ENCODE results near the gene FAM171A1. TPM values are rescaled to one million over a fixed set of nuclear protein-coding genes. Genes with fewer than 3 reads are reported as not detected.

FAM171A1 gene
- total RNA-seq, 1 experiment from 2014 or later, result 19.2 TPM

DNA sequence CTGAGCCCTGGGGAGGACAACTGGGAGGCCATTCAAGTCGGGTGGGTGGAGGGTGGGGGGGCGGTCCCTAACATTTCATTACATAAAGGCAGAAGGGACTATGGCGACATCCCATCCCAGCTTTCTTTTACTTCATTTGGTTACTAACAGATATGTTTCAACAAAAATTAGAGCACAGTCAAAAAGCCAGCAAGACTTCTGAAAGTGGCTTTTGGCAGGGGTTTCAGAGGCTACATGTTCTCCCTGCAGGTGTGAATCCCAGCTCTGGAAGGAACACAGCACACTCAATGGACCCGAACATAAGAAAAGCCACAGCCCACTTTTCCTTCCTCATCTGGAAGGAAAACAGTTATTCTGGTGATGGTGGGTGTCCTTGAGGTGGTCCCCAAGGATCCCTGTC, 7.1 kb downstream of the FAM171A1 start:
- intact Hi-C loops (cut with micrococcal nuclease; ENCODE audit: unreplicated experiment) (no loop called here), in situ Hi-C loops (cut with HindIII; ENCODE audit: low pct_unique_long_range_greater_than_20kb, low sequenced_read_pairs) (no loop called here)
- TF ChIP-seq TCF7L2 (IDR thresholded peaks at IDR 0.05; ENCODE audit: low read depth, low read length), result no peak
- TF ChIP-seq POLR2AphosphoS5 (IDR thresholded peaks at IDR 0.05; ENCODE audit: low read depth, low read length), result no peak
- TF ChIP-seq REST (IDR thresholded peaks at IDR 0.05; ENCODE audit: insufficient read depth in 1 of 2, low read depth in 2 of 2, low read length in 1 of 2), result no peak
- no peak for TF ChIP-seq SIN3A (IDR thresholded peaks at IDR 0.05; ENCODE audit: borderline replicate concordance, insufficient read depth, low read depth, low read length)
- TF ChIP-seq, protein P1, sequence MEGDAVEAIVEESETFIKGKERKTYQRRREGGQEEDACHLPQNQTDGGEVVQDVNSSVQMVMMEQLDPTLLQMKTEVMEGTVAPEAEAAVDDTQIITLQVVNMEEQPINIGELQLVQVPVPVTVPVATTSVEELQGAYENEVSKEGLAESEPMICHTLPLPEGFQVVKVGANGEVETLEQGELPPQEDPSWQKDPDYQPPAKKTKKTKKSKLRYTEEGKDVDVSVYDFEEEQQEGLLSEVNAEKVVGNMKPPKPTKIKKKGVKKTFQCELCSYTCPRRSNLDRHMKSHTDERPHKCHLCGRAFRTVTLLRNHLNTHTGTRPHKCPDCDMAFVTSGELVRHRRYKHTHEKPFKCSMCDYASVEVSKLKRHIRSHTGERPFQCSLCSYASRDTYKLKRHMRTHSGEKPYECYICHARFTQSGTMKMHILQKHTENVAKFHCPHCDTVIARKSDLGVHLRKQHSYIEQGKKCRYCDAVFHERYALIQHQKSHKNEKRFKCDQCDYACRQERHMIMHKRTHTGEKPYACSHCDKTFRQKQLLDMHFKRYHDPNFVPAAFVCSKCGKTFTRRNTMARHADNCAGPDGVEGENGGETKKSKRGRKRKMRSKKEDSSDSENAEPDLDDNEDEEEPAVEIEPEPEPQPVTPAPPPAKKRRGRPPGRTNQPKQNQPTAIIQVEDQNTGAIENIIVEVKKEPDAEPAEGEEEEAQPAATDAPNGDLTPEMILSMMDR (IDR thresholded peaks at IDR 0.05), result no peak
- Histone ChIP-seq H3K36me3 (ENCODE audit: control insufficient read depth, insufficient read depth, low read length) (no peaks in the 10 kb centered on the region), H3K27ac (ENCODE audit: low read length) (no peak overlapping the region), H3K9me3 (ENCODE audit: control insufficient read depth, insufficient read depth, low read depth, low read length) (no peaks in the 10 kb centered on the region), H3K4me1 (ENCODE audit: control insufficient read depth, insufficient read depth, low read length) (peaks cover 6% of the 10 kb centered on the region), H3K4me3 (ENCODE audit: low read depth in 2 of 2, low read length in 2 of 2) (no peak overlapping the region), H3K27me3 (ENCODE audit: control insufficient read depth, insufficient read depth, low read length) (no peaks in the 10 kb centered on the region)
- POLR2A ChIA-PET, result no interaction called here
- no peak for DNase-seq (ENCODE audit: low read depth, low spot score)
- CTCF ChIA-PET, result interaction anchor here (0.5 kb wide), 1 partner anchor 195 kb away, joined by 4 read pairs; no protein-coding TSS in a partner anchor
- no peak for ATAC-seq
- no TSS peak for BruUV-seq (replicated peaks)

DNA sequence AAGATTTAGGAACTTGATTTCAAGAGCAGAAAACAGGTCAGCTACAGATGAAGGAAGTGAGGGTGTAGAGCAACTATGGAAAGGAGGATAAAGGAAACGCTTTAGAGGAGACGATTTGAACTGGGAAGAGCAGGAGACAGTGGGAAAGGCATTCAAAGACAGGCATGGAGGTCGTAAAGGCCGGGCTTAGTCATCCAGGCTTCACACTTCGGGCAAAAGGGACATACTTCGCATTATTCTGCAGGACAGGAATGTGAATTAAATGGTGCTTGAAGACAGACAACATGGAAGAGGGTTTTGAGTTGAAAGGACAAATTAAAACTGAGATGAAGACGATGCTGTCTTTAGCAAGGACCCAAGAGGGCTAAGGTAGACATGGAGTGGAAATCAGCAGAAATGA, 8.1 kb downstream of the FAM171A1 start:
- ChIA-PET POLR2A (no interaction called here), CTCF (no interaction called here)
- no peaks in the 10 kb centered on the region for H3K9me3 ChIP-seq (ENCODE audit: control insufficient read depth, insufficient read depth, low read depth, low read length)

More for the DNA sequence above, 8.1 kb downstream of the FAM171A1 start:
- intact Hi-C loops (cut with micrococcal nuclease; ENCODE audit: unreplicated experiment) (no loop called here), in situ Hi-C loops (cut with HindIII; ENCODE audit: low pct_unique_long_range_greater_than_20kb, low sequenced_read_pairs) (no loop called here)
- no TSS peak for BruUV-seq (replicated peaks)
- Histone ChIP-seq H3K27ac (ENCODE audit: low read length) (no peak overlapping the region), H3K36me3 (ENCODE audit: control insufficient read depth, insufficient read depth, low read length) (no peaks in the 10 kb centered on the region), H3K4me3 (ENCODE audit: low read depth in 2 of 2, low read length in 2 of 2) (no peak overlapping the region), H3K4me1 (ENCODE audit: control insufficient read depth, insufficient read depth, low read length) (peaks cover 6% of the 10 kb centered on the region), H3K27me3 (ENCODE audit: control insufficient read depth, insufficient read depth, low read length) (no peaks in the 10 kb centered on the region)
- no peak for TF ChIP-seq REST (IDR thresholded peaks at IDR 0.05; ENCODE audit: insufficient read depth in 1 of 2, low read depth in 2 of 2, low read length in 1 of 2)
- TF ChIP-seq SIN3A (IDR thresholded peaks at IDR 0.05; ENCODE audit: borderline replicate concordance, insufficient read depth, low read depth, low read length), result no peak
- TF ChIP-seq POLR2AphosphoS5 (IDR thresholded peaks at IDR 0.05; ENCODE audit: low read depth, low read length), result no peak
- TF ChIP-seq, protein P1 (IDR thresholded peaks at IDR 0.05), result no peak
- no peak for TF ChIP-seq TCF7L2 (IDR thresholded peaks at IDR 0.05; ENCODE audit: low read depth, low read length)
- DNase-seq (ENCODE audit: low read depth, low spot score) (no peak), ATAC-seq (no peak)
